Hepatocyte (in vitro differentiated cells): ENCODE measurements around the gene LRRC28. TPM values are rescaled to one million over a fixed set of nuclear protein-coding genes. Genes with fewer than 3 reads are reported as not detected.

Source experiments
- DNase-seq: peaks from one replicate; pipeline ENCODE4 v3.0.0-alpha.2; 2016; ENCODE audit warnings: low spot score
- H2AFZ ChIP-seq: fragments of 200-600 bp; sonication (generic); 2 replicates; pipeline ENCODE4 v1.6.0; 2016; ENCODE audit warnings: antibody characterized with exemption, mild to moderate bottlenecking
- H3K27ac ChIP-seq: fragments of 200-600 bp; sonication (generic); 2 replicates; pipeline ENCODE4 v1.5.1; 2016; ENCODE audit warnings: mild to moderate bottlenecking
- H3K27me3 ChIP-seq: fragments of 200-600 bp; sonication (generic); 2 replicates; pipeline ENCODE4 v1.6.1; 2016
- H3K36me3 ChIP-seq: fragments of 200-600 bp; sonication (generic); replicated peaks from 2 replicates; pipeline ENCODE4 v1.5.1; 2016; ENCODE audit warnings: low read depth; ENCODE audit not compliant: insufficient read depth
- H3K4me1 ChIP-seq: fragments of 200-600 bp; sonication (generic); 2 replicates; pipeline ENCODE4 v1.5.1; 2016; ENCODE audit warnings: mild to moderate bottlenecking, moderate library complexity; ENCODE audit not compliant: insufficient read depth
- H3K4me2 ChIP-seq: fragments of 200-600 bp; sonication (generic); 2 replicates; pipeline ENCODE4 v1.6.0; 2016
- H3K4me3 ChIP-seq: fragments of 200-600 bp; sonication (generic); 2 replicates; pipeline ENCODE4 v1.5.1; 2016; ENCODE audit warnings: mild to moderate bottlenecking
- H3K79me2 ChIP-seq: fragments of 200-600 bp; sonication (generic); 2 replicates; pipeline ENCODE4 v1.6.0; 2017; ENCODE audit warnings: mild to moderate bottlenecking
- H3K9me2 ChIP-seq: fragments of 200-600 bp; sonication (generic); replicated peaks from 2 replicates; pipeline ENCODE4 v1.6.0; 2017; ENCODE audit warnings: mild to moderate bottlenecking; ENCODE audit not compliant: insufficient read depth
- H3K9me3 ChIP-seq: fragments of 200-600 bp; sonication (generic); 2 replicates; pipeline ENCODE4 v1.5.1; 2016; ENCODE audit warnings: low read depth, mild to moderate bottlenecking
- H4K20me1 ChIP-seq: fragments of 200-600 bp; sonication (generic); 2 replicates; pipeline ENCODE4 v1.6.0; 2016; ENCODE audit warnings: mild to moderate bottlenecking; ENCODE audit not compliant: insufficient read depth, poor library complexity, severe bottlenecking
- CTCF ChIP-seq: fragments of 200-600 bp; sonication (generic); IDR thresholded peaks from 2 replicates; pipeline ENCODE4 v1.5.1; 2016; ENCODE audit warnings: antibody characterized with exemption, mild to moderate bottlenecking; ENCODE audit not compliant: poor library complexity
- EZH2 ChIP-seq: fragments of 200-600 bp; sonication (generic); IDR thresholded peaks from 2 replicates; pipeline ENCODE4 v1.6.1; 2016; ENCODE audit warnings: antibody characterized with exemption, mild to moderate bottlenecking, borderline replicate concordance
- EZH2phosphoT487 ChIP-seq: fragments of 200-600 bp; sonication (generic); IDR thresholded peaks from one replicate; pipeline ENCODE4 v1.6.1; 2018; ENCODE audit warnings: antibody characterized with exemption, mild to moderate bottlenecking, low read depth, moderate library complexity; ENCODE audit not compliant: unreplicated experiment, severe bottlenecking
- WGBS: methylation state at CpG from one replicate; pipeline ENCODE4 v1.1.6; 2016; ENCODE audit warnings: low lambda C conversion rate; ENCODE audit errors: missing lambda C conversion rate; 5-methylcytosine and 5-hydroxymethylcytosine counted together
- polyA plus RNA-seq: library from polyadenylated mRNA; unstranded; fragments of >200 nt; fragmentation: Nextera tagmentation; extraction: Ambion mirVana; gene quantifications from 2 replicates; pipeline ENCODE4 v1.2.1, GENCODE V29; 2016
- total RNA-seq: library from RNA; depleted of rRNA; stranded (reverse); fragments of >200 nt; gene quantifications from 2 replicates; pipeline ENCODE4 v1.2.3, GENCODE V29; 2014

LRRC28 gene
- total and polyA plus RNA-seq, 2 experiments from 2014 or later = 32.1 to 55.5 TPM

- no peak overlapping the region for H2AFZ ChIP-seq
- no peaks in the 10 kb centered on the region for H3K9me2 ChIP-seq
- DNase-seq = no peak
- no peak overlapping the region for H3K4me2 ChIP-seq
- 84% methylated on average over 10 of the region's 10 CpGs for WGBS
- H3K36me3 ChIP-seq = no peaks in the 10 kb centered on the region
- H3K4me1 ChIP-seq = peaks cover 16% of the 10 kb centered on the region
- TF ChIP-seq CTCF (no peak), EZH2phosphoT487 (no peak), EZH2 (no peak)
- H3K4me3 ChIP-seq = no peak overlapping the region
- H3K9me3 ChIP-seq = no peaks in the 10 kb centered on the region
- no peaks in the 10 kb centered on the region for H4K20me1 ChIP-seq
- H3K27ac ChIP-seq = no peak overlapping the region
- no peaks in the 10 kb centered on the region for H3K27me3 ChIP-seq
- H3K79me2 ChIP-seq = no peaks in the 10 kb centered on the region
Measured at GRCh38 chr15:99435877-99436541, 184.7 kb downstream of the LRRC28 start.

GRCh38 chr15:99436542-99437314, 185.4 kb downstream of the LRRC28 start:
- no peak overlapping the region for H3K4me3 ChIP-seq
- no peak overlapping the region for H3K4me2 ChIP-seq
- no peaks in the 10 kb centered on the region for H3K27me3 ChIP-seq
- TF ChIP-seq EZH2 (no peak), CTCF (no peak), EZH2phosphoT487 (no peak)
- peaks cover 20% of the 10 kb centered on the region for H3K4me1 ChIP-seq
- H3K9me3 ChIP-seq = no peaks in the 10 kb centered on the region
- no peaks in the 10 kb centered on the region for H4K20me1 ChIP-seq
- 95% methylated on average over 21 of the region's 21 CpGs for WGBS
- H3K79me2 ChIP-seq = no peaks in the 10 kb centered on the region
- H3K9me2 ChIP-seq = no peaks in the 10 kb centered on the region
- H2AFZ ChIP-seq = no peak overlapping the region
- no peak overlapping the region for H3K27ac ChIP-seq
- no peaks in the 10 kb centered on the region for H3K36me3 ChIP-seq
- no peak for DNase-seq

DNA sequence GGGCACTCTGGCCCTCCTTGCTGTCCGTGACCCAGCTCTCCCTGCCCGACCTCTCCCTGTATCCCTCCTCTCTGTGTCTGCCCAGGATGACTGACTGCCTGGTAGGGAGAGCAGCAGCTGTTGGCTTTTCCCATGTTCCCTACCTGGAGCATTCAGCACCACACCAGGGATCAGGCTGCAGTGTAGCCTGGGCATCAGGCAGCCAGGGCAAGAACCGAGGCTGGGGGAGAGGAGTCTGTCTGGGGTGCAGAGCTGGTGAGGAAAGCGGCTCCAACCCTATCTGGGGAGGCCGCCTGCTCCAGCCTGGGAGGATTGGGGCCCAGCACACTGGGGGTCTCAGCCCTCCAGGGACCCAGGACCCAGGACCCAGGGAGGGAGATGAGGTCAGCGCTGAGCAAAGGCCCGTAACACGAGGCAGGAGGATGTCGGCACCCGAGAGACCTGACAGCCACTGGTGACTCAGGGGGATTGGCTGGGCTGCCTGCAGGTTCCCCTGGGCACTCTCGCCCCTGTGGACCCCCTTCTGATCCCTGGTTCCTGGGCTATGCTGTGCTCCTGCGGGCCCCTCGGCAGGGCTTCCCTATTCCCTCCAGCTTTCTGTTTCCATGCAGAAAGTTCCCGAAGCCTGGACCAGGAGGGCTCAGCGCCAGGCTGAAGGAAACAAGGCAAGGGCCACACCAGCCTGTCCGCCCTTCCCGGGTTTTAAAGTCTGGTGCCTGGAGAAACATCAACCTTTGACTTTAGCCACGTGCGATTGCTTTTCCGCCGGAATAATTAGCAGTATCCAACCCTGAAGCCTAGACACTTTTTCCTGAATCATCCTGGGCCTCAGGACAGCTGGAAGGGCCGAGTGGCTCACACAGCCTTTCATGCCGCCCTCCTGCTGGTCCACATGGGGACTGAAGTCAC, 186.3 kb downstream of the LRRC28 start:
- Histone ChIP-seq H3K4me2 (no peak overlapping the region), H4K20me1 (no peaks in the 10 kb centered on the region), H3K27ac (no peak overlapping the region), H3K27me3 (no peaks in the 10 kb centered on the region), H3K9me3 (no peaks in the 10 kb centered on the region), H3K36me3 (no peaks in the 10 kb centered on the region), H3K9me2 (no peaks in the 10 kb centered on the region), H3K79me2 (no peaks in the 10 kb centered on the region), H2AFZ (no peak overlapping the region), H3K4me3 (no peak overlapping the region), H3K4me1 (peaks cover 28% of the 10 kb centered on the region)
- no peak for DNase-seq
- 92% methylated on average over 23 of the region's 23 CpGs for WGBS
- no peak for TF ChIP-seq EZH2phosphoT487
- no peak for TF ChIP-seq CTCF
- TF ChIP-seq EZH2 = no peak
